Sigmoid colon (tissue), 7 donors: ENCODE data around the gene ZBED5. TPM values are rescaled to one million over a fixed set of nuclear protein-coding genes. Genes with fewer than 3 reads are reported as not detected.

Experiments
- DNase-seq: peaks from one replicate; pipeline ENCODE4 v3.0.0-alpha.2; 2019
- H3K27ac ChIP-seq, 4 donors: fragments of 200-600 bp; sonication (generic); one replicate each; pipeline ENCODE4 v1.5.1; 2016 to 2019; ENCODE audit warnings: mild to moderate bottlenecking in 1 of 4
- H3K27me3 ChIP-seq, 3 donors: fragments of 200-600 bp; sonication (generic); one replicate each; pipeline ENCODE4 v1.5.1; 2019; ENCODE audit warnings: mild to moderate bottlenecking in 1 of 3
- H3K36me3 ChIP-seq, 4 donors: fragments of 200-600 bp; sonication (generic); one replicate each; pipeline ENCODE4 v1.5.1; 2016 to 2019
- H3K4me1 ChIP-seq, 4 donors: fragments of 200-600 bp; sonication (generic); one replicate each; pipeline ENCODE4 v1.5.1; 2017 to 2019
- H3K4me3 ChIP-seq, 4 donors: fragments of 200-600 bp; sonication (generic); one replicate each; pipeline ENCODE4 v1.5.1; 2017 to 2019; ENCODE audit warnings: mild to moderate bottlenecking in 2 of 4, moderate library complexity in 1 of 4
- H3K9me3 ChIP-seq, 4 donors: fragments of 200-600 bp in 3 of 4; sonication (generic) in 3 of 4; one replicate each; pipeline versions ENCODE4 v1.5.1 to v1.6.1; 2013 to 2019
- EP300 ChIP-seq, 4 donors: sonication (generic); formaldehyde crosslinking; IDR thresholded peaks; one replicate each; pipeline ENCODE4 v1.6.1; 2017; ENCODE audit warnings: antibody characterized with exemption in 4 of 4
- POLR2A ChIP-seq, 2 donors: fragments of 450-650 bp; IDR thresholded peaks; one replicate each; pipeline ENCODE4 v1.6.1; 2016; ENCODE audit warnings: antibody characterized with exemption in 2 of 2, mild to moderate bottlenecking in 2 of 2, moderate library complexity in 2 of 2
- POLR2AphosphoS5 ChIP-seq, 4 donors: sonication (generic); formaldehyde crosslinking; IDR thresholded peaks; one replicate each; pipeline ENCODE4 v1.6.1; 2017; ENCODE audit warnings: antibody characterized with exemption in 4 of 4
- WGBS, 2 donors: extraction: QIAGEN DNeasy Blood & Tissue Kit; methylation state at CpG; one replicate each; pipeline ENCODE4 v1.1.7; 2013; 5-methylcytosine and 5-hydroxymethylcytosine counted together
- intact Hi-C: fragments of 100-400 bp; cut with DNase I; formaldehyde crosslinking; loops from one replicate; pipeline ENCODE4 v1.15.1; 2023
- polyA plus RNA-seq, 3 donors: library from polyadenylated mRNA; stranded (reverse); fragments of 200-250 nt; gene quantifications; one replicate each; pipeline ENCODE4 v1.2.3, GENCODE V29; 2013
- total RNA-seq, 4 donors: library from RNA; depleted of rRNA; stranded (reverse); fragments of >200 nt; gene quantifications; one replicate each; pipeline ENCODE4 v1.1.0, GENCODE V29; 2016
- TF ChIP-seq, protein P1 (sequence below), 4 experiments: fragments of 450-650 bp in 3 of 4; fragments of 200-600 bp in 1 of 4; IDR thresholded peaks; one replicate each; pipeline ENCODE4 v1.5.1; 2016 to 2019; ENCODE audit warnings: antibody characterized with exemption in 4 of 4, mild to moderate bottlenecking in 3 of 4, moderate library complexity in 2 of 4
- donor health status: healthy with polysubstance abuse.
- donor health status: Bipolar disorder and iron deficiency.
- donor health status: healthy.

Gene ZBED5
- total and polyA plus RNA-seq, 7 donors, result 9.0 to 51.7 (median 34.9) TPM

DNA sequence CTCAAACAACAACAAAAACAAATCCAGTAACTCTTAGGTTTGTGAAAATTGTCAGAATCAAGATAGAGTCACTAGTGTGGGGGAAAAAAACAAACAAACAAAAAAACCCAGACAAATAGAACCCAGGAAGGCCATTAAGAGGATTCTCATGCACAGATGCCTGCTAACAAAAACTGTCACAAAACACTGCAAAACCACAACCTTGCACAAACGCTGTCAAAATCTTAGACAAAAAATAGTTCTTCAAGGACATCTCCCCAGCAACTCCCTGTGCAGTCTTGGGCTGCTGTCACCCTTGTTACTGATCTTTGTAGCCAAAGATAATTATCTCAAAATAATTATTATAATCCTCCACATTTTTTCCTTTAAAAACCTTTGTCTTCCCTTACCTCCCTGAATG lies 4.6 kb upstream of the ZBED5 start:
- Histone ChIP-seq H3K4me1 (peaks cover 0 to 58% (median 35%) of the 10 kb centered on the region in 4 donors), H3K36me3 (no peaks in the 10 kb centered on the region), H3K27me3 (no peaks in the 10 kb centered on the region), H3K9me3 (no peaks in the 10 kb centered on the region), H3K27ac (peak overlapping the region; percentile 60 to 99 (median 96)), H3K4me3 (no peak overlapping the region)
- TF ChIP-seq EP300 (IDR thresholded peaks at IDR 0.05) (no peak), POLR2AphosphoS5 (IDR thresholded peaks at IDR 0.05) (no peak)
- intact Hi-C loops, result no loop called here
- no peak for DNase-seq
- WGBS, 2 donors, result 49 to 67% methylated on average over 1 of the region's 1 CpG

- Histone ChIP-seq H3K4me1 (peaks cover 0 to 51% (median 32%) of the 10 kb centered on the region in 4 donors), H3K27me3 (no peaks in the 10 kb centered on the region), H3K27ac (peak overlapping the region; percentile 46 to 99 (median 96)), H3K9me3 (no peaks in the 10 kb centered on the region), H3K36me3 (no peaks in the 10 kb centered on the region), H3K4me3 (no peak overlapping the region)
- TF ChIP-seq, protein P1, sequence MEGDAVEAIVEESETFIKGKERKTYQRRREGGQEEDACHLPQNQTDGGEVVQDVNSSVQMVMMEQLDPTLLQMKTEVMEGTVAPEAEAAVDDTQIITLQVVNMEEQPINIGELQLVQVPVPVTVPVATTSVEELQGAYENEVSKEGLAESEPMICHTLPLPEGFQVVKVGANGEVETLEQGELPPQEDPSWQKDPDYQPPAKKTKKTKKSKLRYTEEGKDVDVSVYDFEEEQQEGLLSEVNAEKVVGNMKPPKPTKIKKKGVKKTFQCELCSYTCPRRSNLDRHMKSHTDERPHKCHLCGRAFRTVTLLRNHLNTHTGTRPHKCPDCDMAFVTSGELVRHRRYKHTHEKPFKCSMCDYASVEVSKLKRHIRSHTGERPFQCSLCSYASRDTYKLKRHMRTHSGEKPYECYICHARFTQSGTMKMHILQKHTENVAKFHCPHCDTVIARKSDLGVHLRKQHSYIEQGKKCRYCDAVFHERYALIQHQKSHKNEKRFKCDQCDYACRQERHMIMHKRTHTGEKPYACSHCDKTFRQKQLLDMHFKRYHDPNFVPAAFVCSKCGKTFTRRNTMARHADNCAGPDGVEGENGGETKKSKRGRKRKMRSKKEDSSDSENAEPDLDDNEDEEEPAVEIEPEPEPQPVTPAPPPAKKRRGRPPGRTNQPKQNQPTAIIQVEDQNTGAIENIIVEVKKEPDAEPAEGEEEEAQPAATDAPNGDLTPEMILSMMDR (IDR thresholded peaks at IDR 0.05), result no peak
- TF ChIP-seq POLR2A (IDR thresholded peaks at IDR 0.05) (no peak), EP300 (IDR thresholded peaks at IDR 0.05) (no peak), POLR2AphosphoS5 (IDR thresholded peaks at IDR 0.05) (no peak)
- WGBS, 2 donors, result 99% methylated on average over 1 of the region's 1 CpG
- DNase-seq, result no peak
- intact Hi-C loops, result no loop called here
Measured at GRCh38 chr11:10861799-10862198, 3.9 kb upstream of the ZBED5 start.

DNA sequence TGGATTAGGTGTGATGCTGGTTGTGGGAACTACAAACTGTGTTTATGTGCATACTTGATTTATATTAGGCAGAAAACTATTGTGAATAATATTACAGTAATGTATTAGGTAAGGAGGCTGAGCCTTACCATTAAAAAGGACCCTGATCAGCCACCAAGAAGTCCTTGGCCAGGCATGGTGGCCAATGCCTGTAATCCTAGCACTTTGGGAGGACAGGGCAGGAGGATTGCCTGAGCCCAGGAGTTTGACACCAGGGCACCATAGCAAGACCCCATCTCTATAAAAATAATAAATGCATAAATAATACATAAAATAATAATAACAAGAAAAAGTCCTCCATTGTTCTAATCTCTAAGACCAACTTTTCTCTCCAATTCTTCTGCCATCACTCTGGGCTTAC lies 3.2 kb upstream of the ZBED5 start:
- Histone ChIP-seq H3K27me3 (no peaks in the 10 kb centered on the region), H3K27ac (peak overlapping the region; percentile 46 to 99 (median 96)), H3K9me3 (no peaks in the 10 kb centered on the region), H3K4me1 (peaks cover 0 to 55% (median 37%) of the 10 kb centered on the region in 4 donors), H3K36me3 (no peaks in the 10 kb centered on the region), H3K4me3 (no peak overlapping the region)
- DNase-seq, result no peak
- TF ChIP-seq EP300 (IDR thresholded peaks at IDR 0.05) (no peak), POLR2A (IDR thresholded peaks at IDR 0.05) (no peak), POLR2AphosphoS5 (IDR thresholded peaks at IDR 0.05) (no peak)
- TF ChIP-seq, protein P1 (IDR thresholded peaks at IDR 0.05), result no peak
- intact Hi-C loops, result no loop called here

DNA sequence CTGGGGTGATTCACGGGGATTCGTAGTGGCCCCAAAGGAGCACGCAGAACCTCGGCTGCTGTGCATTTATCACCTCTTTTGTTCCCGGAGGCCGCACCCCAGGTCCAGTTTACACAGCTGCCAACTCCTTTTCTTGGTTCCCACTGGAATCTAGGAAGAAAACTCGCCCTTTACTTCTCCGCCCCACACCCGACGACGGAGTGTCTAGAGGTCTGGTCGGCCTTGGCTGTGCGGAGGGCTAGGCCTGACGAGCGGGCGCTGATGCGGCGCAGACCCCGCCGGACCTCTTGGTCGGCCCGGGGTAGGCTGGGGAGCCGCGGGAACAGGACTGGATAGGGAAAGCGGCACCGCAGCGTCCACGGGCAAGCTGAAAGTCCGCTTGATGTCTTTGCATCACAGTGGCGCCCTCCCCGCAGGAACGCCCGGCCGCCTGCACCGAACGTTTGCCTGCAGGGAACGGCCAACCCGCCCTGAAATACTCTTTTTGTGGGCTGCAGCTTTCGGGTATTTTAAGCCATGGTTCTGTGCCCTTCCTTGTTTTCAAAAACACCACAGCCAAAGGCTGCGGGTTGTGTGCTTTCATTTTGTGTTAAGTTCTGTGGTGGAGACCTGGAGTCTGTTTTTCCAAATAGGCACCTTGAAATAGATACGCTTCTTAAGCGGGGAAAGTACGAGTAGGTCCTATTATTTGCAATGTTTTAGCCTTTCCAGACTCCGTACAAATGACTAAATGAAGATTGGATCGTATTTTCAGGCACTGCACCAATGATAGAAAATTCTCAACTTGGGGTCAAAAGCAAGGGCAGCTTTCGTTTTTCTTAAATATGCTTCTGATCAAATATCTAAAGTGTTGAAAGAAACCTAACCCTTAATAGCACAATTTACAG lies 829 bp upstream of the ZBED5 start:
- Histone ChIP-seq H3K9me3 (no peaks in the 10 kb centered on the region), H3K4me3 (peak overlapping the region; percentile 66 to 83 (median 72)), H3K36me3 (peaks cover 5 to 21% (median 14%) of the 10 kb centered on the region in 4 donors), H3K27ac (peak overlapping the region; percentile 96 to 99 (median 96)), H3K4me1 (peaks cover 0 to 60% (median 35%) of the 10 kb centered on the region in 4 donors), H3K27me3 (no peaks in the 10 kb centered on the region)
- peak; percentile 84 for DNase-seq
- WGBS, 2 donors, result 0% methylated on average over 46 of the region's 46 CpGs
- intact Hi-C loops, result loop anchor here (1.0 to 2.0 kb wide), 2 partner anchors 40 to 73 kb away; no protein-coding TSS in a partner anchor
- TF ChIP-seq, protein P1 (IDR thresholded peaks at IDR 0.05), result no peak
- no peak for TF ChIP-seq EP300 (IDR thresholded peaks at IDR 0.05)
- no peak for TF ChIP-seq POLR2AphosphoS5 (IDR thresholded peaks at IDR 0.05)
- no peak for TF ChIP-seq POLR2A (IDR thresholded peaks at IDR 0.05)

- 0 to 1% methylated on average over 14 of the region's 14 CpGs for WGBS, 2 donors
- Histone ChIP-seq H3K27ac (peak overlapping the region; percentile 96 to 99 (median 96)), H3K9me3 (no peaks in the 10 kb centered on the region), H3K27me3 (no peaks in the 10 kb centered on the region), H3K36me3 (peaks cover 5 to 34% (median 19%) of the 10 kb centered on the region in 4 donors), H3K4me3 (peak overlapping the region; percentile 66 to 83 (median 72)), H3K4me1 (peaks cover 0 to 49% (median 28%) of the 10 kb centered on the region in 4 donors)
- intact Hi-C loops, result no loop called here
- TF ChIP-seq EP300 (IDR thresholded peaks at IDR 0.05), result no peak
- TF ChIP-seq, protein P1 (IDR thresholded peaks at IDR 0.05), result no peak
- TF ChIP-seq POLR2AphosphoS5 (IDR thresholded peaks at IDR 0.05), result no peak
- no peak for TF ChIP-seq POLR2A (IDR thresholded peaks at IDR 0.05)
- peak; percentile 77 for DNase-seq
Measured at GRCh38 chr11:10857459-10857708, 469 bp downstream of the ZBED5 start.
